NCI-H1930 (cell line): ENCODE data around the gene CRYBA4.
"Not testable (repeated sequence)": the region's sequence is repeated elsewhere in the genome, so short reads cannot be mapped to it uniquely, and the experiment has no call there.

ENCODE experiments used
- DNase-seq, 2 experiments: peaks; one replicate each; lab custom pipeline; 2025; lab: John Stamatoyannopoulos, UW

CRYBA4 gene

GRCh38 chr22:26597026-26597425 lies 24.7 kb upstream of the CRYBA4 start:
- no peak for DNase-seq

GRCh38 chr22:26597480-26597879 lies 24.3 kb upstream of the CRYBA4 start:
- no peak for DNase-seq

DNA sequence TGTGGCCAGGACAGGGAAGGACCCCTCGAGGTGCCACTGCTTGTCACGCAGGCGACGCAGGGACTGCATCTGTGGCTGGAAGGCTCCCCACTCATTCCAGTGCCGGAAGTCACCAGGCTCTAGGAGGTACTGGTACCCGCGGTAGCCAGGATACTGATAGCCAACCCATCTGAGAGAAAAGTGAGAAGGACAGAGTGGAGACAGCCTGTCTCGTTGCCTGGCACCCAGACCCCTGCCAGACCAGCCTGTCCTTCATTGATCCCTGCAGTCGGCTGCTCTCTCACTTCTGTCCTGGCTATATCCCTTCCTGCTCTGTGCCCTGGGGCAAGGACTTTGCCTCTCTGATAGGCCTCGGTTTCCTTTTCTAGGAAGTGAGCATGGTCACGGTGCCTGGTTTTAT lies 22.3 kb upstream of the CRYBA4 start:
- DNase-seq = no peak

GRCh38 chr22:26601726-26602125 lies 20.0 kb upstream of the CRYBA4 start:
- no peak for DNase-seq

DNA sequence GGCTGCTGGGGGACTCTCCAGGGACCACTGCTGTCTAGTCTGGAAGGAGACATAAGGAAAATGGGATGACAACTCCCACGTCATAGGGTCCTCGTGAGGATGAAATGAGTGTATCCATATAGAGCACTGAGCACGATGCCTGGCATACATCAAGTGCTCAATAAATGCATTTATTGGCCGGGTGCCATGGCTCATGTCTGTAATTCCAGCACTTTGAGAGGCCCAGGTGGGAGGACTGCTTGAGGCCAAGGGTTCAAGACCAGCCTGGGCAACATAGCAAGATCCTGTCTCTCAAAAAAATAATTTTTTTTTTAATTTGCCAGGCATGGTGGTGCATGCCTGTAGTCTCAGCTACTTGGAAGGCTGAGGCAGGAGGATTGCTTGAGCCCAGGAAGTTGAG lies 19.6 kb upstream of the CRYBA4 start:
- DNase-seq = no peak

- no peak for DNase-seq
Measured at GRCh38 chr22:26604368-26604767, 17.4 kb upstream of the CRYBA4 start.

GRCh38 chr22:26606611-26607010 lies 15.2 kb upstream of the CRYBA4 start:
- no peak for DNase-seq

- no peak for DNase-seq
Measured at GRCh38 chr22:26608129-26608528, 13.6 kb upstream of the CRYBA4 start.

- no peak for DNase-seq
Measured at GRCh38 chr22:26609287-26609686, 12.5 kb upstream of the CRYBA4 start.

- DNase-seq = no peak
Measured at GRCh38 chr22:26610072-26610958, 11.4 kb upstream of the CRYBA4 start.

- no peak for DNase-seq
Measured at GRCh38 chr22:26610996-26611395, 10.8 kb upstream of the CRYBA4 start.

DNA sequence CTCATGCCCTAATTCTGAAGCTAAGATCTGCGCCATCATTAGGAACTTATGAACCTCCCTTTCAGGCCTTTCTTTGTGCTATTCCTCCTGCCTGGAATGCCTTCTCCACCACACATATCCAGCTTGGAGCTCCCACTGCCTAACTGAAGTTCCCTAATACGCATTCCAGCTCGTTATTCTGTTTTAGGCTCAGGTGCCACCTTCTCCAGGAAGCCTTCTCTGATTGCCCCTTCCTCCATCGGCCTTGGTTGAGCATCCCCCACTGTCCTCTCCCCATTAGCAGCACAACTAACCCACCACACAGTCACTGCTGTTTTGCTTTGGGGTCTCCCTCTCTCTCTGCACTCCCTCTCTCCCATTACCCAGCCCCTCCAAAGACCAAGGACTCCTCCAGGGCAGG lies 9.1 kb upstream of the CRYBA4 start:
- DNase-seq = no peak

DNA sequence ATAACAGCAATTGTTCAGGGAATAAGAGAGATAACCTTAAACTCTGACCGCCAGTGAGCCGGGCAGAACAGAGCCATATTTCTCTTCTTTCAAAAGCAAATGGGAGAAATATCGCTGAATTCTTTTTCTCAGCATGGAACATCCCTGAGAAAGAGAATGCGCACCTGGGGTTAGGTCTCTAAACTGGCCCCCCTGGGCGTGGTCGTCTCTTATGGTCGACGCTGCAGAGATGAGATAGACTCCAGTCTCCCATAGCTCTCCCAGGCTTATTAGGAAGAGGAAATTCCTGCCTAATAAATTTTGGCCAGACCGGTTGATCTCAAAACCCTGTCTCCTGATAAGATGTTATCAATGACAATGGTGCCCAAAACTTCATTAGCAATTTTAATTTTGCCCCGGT lies 8.0 kb upstream of the CRYBA4 start:
- DNase-seq = not testable (repeated sequence)

GRCh38 chr22:26614322-26614721 lies 7.4 kb upstream of the CRYBA4 start:
- DNase-seq = no peak

DNA sequence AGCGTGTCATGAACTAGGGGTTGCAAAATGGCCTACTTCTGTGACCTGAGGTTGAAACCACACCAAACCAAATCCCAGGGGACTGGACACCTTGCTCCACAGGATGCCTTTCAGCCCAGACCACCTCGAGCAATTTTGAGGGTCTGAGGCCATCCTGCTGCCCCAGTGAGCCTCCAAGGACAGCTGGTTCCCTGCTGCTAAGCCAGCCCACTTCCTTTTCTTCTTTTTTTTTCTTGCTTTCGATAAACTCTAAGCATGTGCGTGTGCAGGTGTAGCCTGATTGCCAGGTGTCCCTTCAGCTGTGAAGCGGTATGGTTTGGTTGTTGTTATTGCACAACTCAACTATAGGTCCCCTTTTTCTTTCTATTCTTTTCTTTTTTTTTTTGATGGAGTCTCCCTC lies 6.6 kb upstream of the CRYBA4 start:
- DNase-seq = no peak

GRCh38 chr22:26615830-26616435 lies 5.8 kb upstream of the CRYBA4 start:
- DNase-seq = no peak

DNA sequence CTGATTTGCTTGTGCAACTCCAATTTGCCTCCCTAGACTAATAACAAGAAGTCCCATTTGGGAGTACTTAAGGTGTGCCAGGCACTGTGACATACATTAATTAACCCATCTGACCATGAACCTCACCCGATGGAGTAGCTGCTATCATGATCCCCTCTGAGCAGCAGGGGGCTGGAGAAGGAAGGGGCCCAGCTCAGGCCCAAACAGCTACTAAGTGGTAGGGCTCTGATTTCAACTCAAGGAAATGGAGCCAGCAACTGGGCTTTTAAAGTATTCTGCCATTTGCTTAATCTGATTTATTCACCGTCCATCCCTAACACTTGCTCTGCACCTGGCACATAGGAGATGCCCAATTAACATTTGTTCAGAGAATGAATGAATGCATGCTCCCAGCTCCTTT lies 5.1 kb upstream of the CRYBA4 start:
- DNase-seq = no peak

DNA sequence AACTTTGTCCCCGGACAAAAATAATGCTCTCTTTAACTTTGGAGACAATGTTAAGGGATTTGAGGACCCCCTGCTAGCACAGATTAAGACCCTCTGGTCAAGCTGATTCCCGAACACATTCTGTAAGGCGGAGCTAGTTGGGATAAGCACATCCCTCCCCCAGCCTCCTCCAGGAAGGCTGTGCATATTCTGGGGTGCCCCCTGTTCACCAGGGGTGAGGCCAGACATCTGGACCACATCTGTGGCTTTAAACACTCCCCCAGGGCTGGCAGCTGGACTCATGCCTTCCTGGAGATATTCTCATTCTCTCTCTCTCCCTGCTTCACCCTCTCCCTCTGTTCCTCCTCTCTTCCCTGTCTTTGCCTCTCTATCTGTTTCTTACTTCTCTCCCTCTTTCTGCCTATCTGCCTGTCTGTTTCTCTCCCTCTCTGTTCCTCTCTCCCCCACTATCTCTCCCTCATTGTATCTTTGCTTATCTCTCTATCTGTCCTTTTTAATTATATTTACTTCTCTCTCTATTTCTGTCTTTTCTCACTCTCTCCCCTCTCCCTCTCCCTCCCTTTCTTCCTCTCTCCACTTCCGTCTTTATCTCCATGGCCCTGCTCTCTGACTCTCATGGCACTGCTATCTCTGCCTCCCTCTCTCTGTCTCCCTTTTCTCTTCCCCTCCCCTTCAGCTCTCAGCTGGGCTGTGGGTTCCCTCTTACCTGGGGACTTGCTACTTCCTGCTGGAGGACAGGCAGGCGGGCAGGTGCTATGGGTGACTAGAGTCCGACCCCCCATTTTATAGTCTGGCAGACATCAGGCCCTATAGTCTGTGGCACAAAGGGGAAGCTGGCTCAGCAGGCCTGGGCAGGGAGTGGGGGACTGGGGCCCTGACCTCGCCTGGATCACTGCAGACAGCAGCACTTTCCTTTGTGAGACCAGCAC lies 4.2 kb upstream of the CRYBA4 start, which contains the start of gene CRYBB1:
Gene CRYBB1, minus strand, starts transcription at position 757 of the 929 bp plus-strand sequence. CDS start 1,708 bp downstream, outside the sequence.
- no peak for DNase-seq

- no peak for DNase-seq
Measured at GRCh38 chr22:26618455-26618854, 3.3 kb upstream of the CRYBA4 start.

DNA sequence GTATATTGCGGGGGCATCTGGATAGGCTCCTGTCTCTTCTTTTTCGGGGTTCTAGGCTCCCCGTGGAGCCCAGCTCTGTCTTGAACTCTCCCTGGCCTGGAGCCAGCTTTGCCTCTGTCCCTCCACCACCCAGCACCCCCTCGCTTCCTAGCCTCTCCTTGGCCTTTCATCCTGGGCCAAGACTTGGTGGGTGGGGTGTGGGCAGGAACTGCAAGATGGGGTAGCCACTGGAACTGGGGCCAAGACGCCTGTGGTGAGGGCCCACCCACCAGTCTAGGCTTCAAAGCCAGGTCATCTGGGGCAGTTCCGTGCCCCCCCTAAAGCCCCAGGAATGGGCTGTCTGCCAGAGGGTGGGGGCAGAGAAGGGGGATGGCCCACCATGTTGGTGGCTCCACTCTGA lies 2.3 kb upstream of the CRYBA4 start:
- no peak for DNase-seq

DNA sequence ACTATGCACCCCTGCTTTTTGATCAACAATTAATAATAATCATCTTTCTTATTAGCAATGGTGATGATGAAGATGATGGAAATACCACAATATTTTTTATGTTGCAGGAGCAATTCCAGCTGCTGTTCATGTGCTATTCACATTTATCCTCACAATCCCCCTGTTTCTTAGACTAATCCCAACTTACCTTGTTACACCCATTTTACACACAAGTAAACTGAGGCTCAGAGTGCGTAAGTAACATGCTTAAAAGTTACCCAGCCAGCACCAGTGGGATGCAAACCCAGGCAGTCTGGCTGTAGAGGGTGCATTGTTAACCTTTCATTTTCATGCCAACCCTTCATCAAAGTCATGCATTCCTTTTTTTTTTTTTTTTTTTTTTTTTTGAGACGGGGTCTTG lies 1.6 kb upstream of the CRYBA4 start:
- no peak for DNase-seq

- no peak for DNase-seq
Measured at GRCh38 chr22:26623984-26624383, 2.2 kb downstream of the CRYBA4 start.
